ENCODE results near the gene MUC12.
"Not testable (repeated sequence)": the region's sequence is repeated elsewhere in the genome, so short reads cannot be mapped to it uniquely, and the experiment has no call there.

The MUC12 gene

GRCh38 chr7:100978300-100978699 is 8.9 kb downstream of the MUC12 start:
- no peaks in the 10 kb centered on the region for H3K36me3 Mint-ChIP-seq (ENCODE audit: insufficient read depth)
- H3K27me3 Mint-ChIP-seq, result peaks cover 19% of the 10 kb centered on the region
- no peak overlapping the region for H3K4me3 Mint-ChIP-seq
- no peak overlapping the region for H3K27ac Mint-ChIP-seq (ENCODE audit: low read depth)
- DNase-seq (ENCODE audit: low spot score in 2 of 2), result no peak
- no peaks in the 10 kb centered on the region for H3K9me3 Mint-ChIP-seq
- no peak for ATAC-seq (replicated peaks; ENCODE audit: extremely low read depth, poor library complexity, severe bottlenecking)
- H3K4me1 Mint-ChIP-seq, result peaks cover 5% of the 10 kb centered on the region

GRCh38 chr7:100983451-100984187 is 14.3 kb downstream of the MUC12 start:
- Mint-ChIP-seq H3K4me1 (no peaks in the 10 kb centered on the region), H3K4me3 (no peak overlapping the region), H3K27me3 (no peaks in the 10 kb centered on the region), H3K36me3 (ENCODE audit: insufficient read depth) (no peaks in the 10 kb centered on the region), H3K27ac (ENCODE audit: low read depth) (no peak overlapping the region), H3K9me3 (no peaks in the 10 kb centered on the region)
- no peak for DNase-seq (ENCODE audit: low spot score in 2 of 2)
- ATAC-seq (replicated peaks; ENCODE audit: extremely low read depth, poor library complexity, severe bottlenecking), result no peak

- not testable (repeated sequence) for H3K27me3 Mint-ChIP-seq; H3K27ac Mint-ChIP-seq (ENCODE audit: low read depth); H3K4me3 Mint-ChIP-seq; H3K4me1 Mint-ChIP-seq; DNase-seq (ENCODE audit: low spot score in 2 of 2); ATAC-seq (replicated peaks; ENCODE audit: extremely low read depth, poor library complexity, severe bottlenecking); H3K36me3 Mint-ChIP-seq (ENCODE audit: insufficient read depth); H3K9me3 Mint-ChIP-seq
Measured at GRCh38 chr7:100984241-100984918, 15.0 kb downstream of the MUC12 start.

GRCh38 chr7:100985033-100985797 is 15.8 kb downstream of the MUC12 start:
- not testable (repeated sequence) for H3K27me3 Mint-ChIP-seq; H3K9me3 Mint-ChIP-seq; H3K36me3 Mint-ChIP-seq (ENCODE audit: insufficient read depth); ATAC-seq (replicated peaks; ENCODE audit: extremely low read depth, poor library complexity, severe bottlenecking); H3K4me3 Mint-ChIP-seq; H3K27ac Mint-ChIP-seq (ENCODE audit: low read depth); H3K4me1 Mint-ChIP-seq; DNase-seq (ENCODE audit: low spot score in 2 of 2)

GRCh38 chr7:100991631-100992030 is 22.3 kb downstream of the MUC12 start:
- no peaks in the 10 kb centered on the region for H3K4me1 Mint-ChIP-seq
- ATAC-seq (replicated peaks; ENCODE audit: extremely low read depth, poor library complexity, severe bottlenecking), result no peak
- no peaks in the 10 kb centered on the region for H3K27me3 Mint-ChIP-seq
- no peaks in the 10 kb centered on the region for H3K9me3 Mint-ChIP-seq
- H3K27ac Mint-ChIP-seq (ENCODE audit: low read depth), result no peak overlapping the region
- no peak for DNase-seq (ENCODE audit: low spot score in 2 of 2)
- H3K4me3 Mint-ChIP-seq, result no peak overlapping the region
- H3K36me3 Mint-ChIP-seq (ENCODE audit: insufficient read depth), result no peaks in the 10 kb centered on the region

GRCh38 chr7:100992280-100992679 is 22.9 kb downstream of the MUC12 start:
- not testable (repeated sequence) for ATAC-seq (replicated peaks; ENCODE audit: extremely low read depth, poor library complexity, severe bottlenecking); H3K4me1 Mint-ChIP-seq; H3K4me3 Mint-ChIP-seq; H3K27me3 Mint-ChIP-seq; H3K9me3 Mint-ChIP-seq; H3K27ac Mint-ChIP-seq (ENCODE audit: low read depth); H3K36me3 Mint-ChIP-seq (ENCODE audit: insufficient read depth); DNase-seq (ENCODE audit: low spot score in 2 of 2)

GRCh38 chr7:100994671-100995070 is 25.3 kb downstream of the MUC12 start:
- H3K4me1 Mint-ChIP-seq; ATAC-seq (replicated peaks; ENCODE audit: extremely low read depth, poor library complexity, severe bottlenecking); H3K27ac Mint-ChIP-seq (ENCODE audit: low read depth); DNase-seq (ENCODE audit: low spot score in 2 of 2); H3K36me3 Mint-ChIP-seq (ENCODE audit: insufficient read depth); H3K27me3 Mint-ChIP-seq; H3K9me3 Mint-ChIP-seq; H3K4me3 Mint-ChIP-seq: not testable (repeated sequence)

- H3K27ac Mint-ChIP-seq (ENCODE audit: low read depth); H3K27me3 Mint-ChIP-seq; DNase-seq (ENCODE audit: low spot score in 2 of 2); H3K4me1 Mint-ChIP-seq; H3K4me3 Mint-ChIP-seq; H3K36me3 Mint-ChIP-seq (ENCODE audit: insufficient read depth); H3K9me3 Mint-ChIP-seq; ATAC-seq (replicated peaks; ENCODE audit: extremely low read depth, poor library complexity, severe bottlenecking): not testable (repeated sequence)
Measured at GRCh38 chr7:100998530-100998929, 29.2 kb downstream of the MUC12 start.

GRCh38 chr7:100999334-100999733 is 30.0 kb downstream of the MUC12 start:
- H3K27me3 Mint-ChIP-seq; H3K4me3 Mint-ChIP-seq; H3K36me3 Mint-ChIP-seq (ENCODE audit: insufficient read depth); ATAC-seq (replicated peaks; ENCODE audit: extremely low read depth, poor library complexity, severe bottlenecking); H3K27ac Mint-ChIP-seq (ENCODE audit: low read depth); H3K4me1 Mint-ChIP-seq; DNase-seq (ENCODE audit: low spot score in 2 of 2); H3K9me3 Mint-ChIP-seq: not testable (repeated sequence)

- H3K36me3 Mint-ChIP-seq (ENCODE audit: insufficient read depth); H3K4me3 Mint-ChIP-seq; H3K4me1 Mint-ChIP-seq; ATAC-seq (replicated peaks; ENCODE audit: extremely low read depth, poor library complexity, severe bottlenecking); DNase-seq (ENCODE audit: low spot score in 2 of 2); H3K9me3 Mint-ChIP-seq; H3K27me3 Mint-ChIP-seq; H3K27ac Mint-ChIP-seq (ENCODE audit: low read depth): not testable (repeated sequence)
Measured at GRCh38 chr7:101000025-101000424, 30.7 kb downstream of the MUC12 start.

GRCh38 chr7:101002333-101002732 is 33.0 kb downstream of the MUC12 start:
- DNase-seq (ENCODE audit: low spot score in 2 of 2); ATAC-seq (replicated peaks; ENCODE audit: extremely low read depth, poor library complexity, severe bottlenecking); H3K4me1 Mint-ChIP-seq; H3K27ac Mint-ChIP-seq (ENCODE audit: low read depth); H3K9me3 Mint-ChIP-seq; H3K4me3 Mint-ChIP-seq; H3K36me3 Mint-ChIP-seq (ENCODE audit: insufficient read depth); H3K27me3 Mint-ChIP-seq: not testable (repeated sequence)

- not testable (repeated sequence) for H3K27me3 Mint-ChIP-seq; ATAC-seq (replicated peaks; ENCODE audit: extremely low read depth, poor library complexity, severe bottlenecking); DNase-seq (ENCODE audit: low spot score in 2 of 2); H3K4me1 Mint-ChIP-seq; H3K9me3 Mint-ChIP-seq; H3K4me3 Mint-ChIP-seq; H3K27ac Mint-ChIP-seq (ENCODE audit: low read depth)
- H3K36me3 Mint-ChIP-seq (ENCODE audit: insufficient read depth), result peaks cover 10% of the 10 kb centered on the region
Measured at GRCh38 chr7:101007361-101007760, 38.0 kb downstream of the MUC12 start.

GRCh38 chr7:101009629-101010028 is 40.3 kb downstream of the MUC12 start:
- ATAC-seq (replicated peaks; ENCODE audit: extremely low read depth, poor library complexity, severe bottlenecking) (no peak), DNase-seq (ENCODE audit: low spot score in 2 of 2) (no peak)
- Mint-ChIP-seq H3K4me3 (no peak overlapping the region), H3K27ac (ENCODE audit: low read depth) (no peak overlapping the region), H3K36me3 (ENCODE audit: insufficient read depth) (peaks cover 12% of the 10 kb centered on the region), H3K9me3 (no peaks in the 10 kb centered on the region), H3K4me1 (no peaks in the 10 kb centered on the region), H3K27me3 (no peaks in the 10 kb centered on the region)

Measured in central memory CD8-positive, alpha-beta T cell (primary cell).